DMS114 treated with DMSO at 0.1 percent for 48 hours (cell line): ENCODE measurements around the gene CCDC86.
A peak's percentile ranks its signal among the peaks of the same experiment; 100 is the strongest.
"Not testable (repeated sequence)": the region's sequence is repeated elsewhere in the genome, so short reads cannot be mapped to it uniquely, and the experiment has no call there.

ENCODE experiments used
- DNase-seq: peaks from one replicate; lab custom pipeline; 2025; ENCODE audit not compliant: unreplicated experiment; lab: John Stamatoyannopoulos, UW

Gene CCDC86

DNA sequence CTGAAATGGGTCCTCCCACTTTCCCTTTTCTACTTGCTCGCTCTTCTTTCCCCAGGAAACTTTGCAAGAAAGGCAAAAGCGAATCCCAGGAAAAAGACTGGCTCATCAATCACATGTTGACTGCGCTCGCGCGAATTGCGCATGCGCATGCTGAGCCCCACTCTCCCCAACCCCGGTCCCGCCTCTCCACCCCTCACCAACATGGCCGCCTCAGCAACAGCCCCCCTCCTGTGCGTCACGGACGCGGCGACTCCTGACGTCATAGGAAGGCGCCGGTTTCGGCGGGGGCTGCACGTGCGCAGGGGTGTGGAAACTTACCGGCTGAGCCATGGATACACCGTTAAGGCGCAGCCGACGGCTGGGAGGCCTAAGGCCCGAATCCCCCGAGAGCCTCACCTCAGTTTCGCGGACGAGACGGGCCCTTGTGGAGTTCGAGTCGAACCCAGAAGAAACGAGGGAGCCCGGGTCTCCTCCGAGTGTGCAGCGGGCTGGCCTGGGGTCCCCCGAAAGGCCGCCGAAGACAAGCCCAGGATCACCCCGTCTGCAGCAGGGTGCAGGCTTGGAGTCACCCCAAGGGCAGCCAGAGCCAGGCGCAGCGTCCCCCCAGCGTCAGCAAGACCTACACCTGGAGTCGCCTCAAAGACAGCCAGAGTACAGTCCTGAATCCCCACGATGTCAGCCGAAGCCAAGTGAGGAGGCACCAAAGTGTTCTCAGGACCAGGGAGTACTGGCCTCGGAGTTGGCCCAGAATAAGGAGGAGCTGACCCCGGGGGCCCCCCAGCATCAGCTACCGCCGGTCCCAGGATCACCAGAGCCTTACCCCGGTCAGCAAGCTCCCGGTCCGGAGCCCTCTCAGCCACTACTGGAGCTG, at the start of gene CCDC86:
Gene CCDC86 (plus strand): TSS at position 317 of the 871 bp plus-strand sequence. CDS start 12 bp downstream, at position 329.
- peak; percentile 84 for DNase-seq

GRCh38 chr11:60792521-60792920, 49.4 kb upstream of the CCDC86 start:
- DNase-seq, result no peak

GRCh38 chr11:60795291-60795690, 46.6 kb upstream of the CCDC86 start:
- no peak for DNase-seq

- DNase-seq, result no peak
These were observed 43.9 kb upstream of the CCDC86 start for GRCh38 chr11:60797846-60798630.

- DNase-seq, result no peak
These were observed 43.3 kb upstream of the CCDC86 start for GRCh38 chr11:60798631-60799030.

DNA sequence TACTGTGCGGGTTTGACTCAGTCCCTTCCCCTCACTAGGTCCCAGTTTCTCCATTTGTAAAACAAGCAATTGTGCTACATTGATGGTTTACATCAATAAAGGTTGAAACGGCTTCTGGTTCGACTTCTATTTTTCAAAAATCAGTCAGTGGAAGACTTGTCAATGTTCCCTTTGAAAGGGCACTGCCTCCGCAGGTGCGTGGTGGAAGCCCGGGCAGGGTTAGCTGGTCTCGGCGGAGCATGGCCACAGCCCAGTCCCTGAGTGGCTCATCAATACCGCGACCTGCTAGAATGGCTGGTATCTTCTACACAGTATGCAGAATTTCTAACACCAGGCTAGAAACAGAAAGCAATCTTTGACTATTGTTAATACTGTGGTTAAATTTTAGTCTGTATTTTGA, 40.7 kb upstream of the CCDC86 start:
- DNase-seq, result no peak

- DNase-seq, result no peak
These were observed 38.5 kb upstream of the CCDC86 start for GRCh38 chr11:60803273-60803936.

GRCh38 chr11:60809249-60809648, 32.7 kb upstream of the CCDC86 start:
- no peak for DNase-seq

- no peak for DNase-seq
These were observed 32.2 kb upstream of the CCDC86 start for GRCh38 chr11:60809691-60810090.

DNA sequence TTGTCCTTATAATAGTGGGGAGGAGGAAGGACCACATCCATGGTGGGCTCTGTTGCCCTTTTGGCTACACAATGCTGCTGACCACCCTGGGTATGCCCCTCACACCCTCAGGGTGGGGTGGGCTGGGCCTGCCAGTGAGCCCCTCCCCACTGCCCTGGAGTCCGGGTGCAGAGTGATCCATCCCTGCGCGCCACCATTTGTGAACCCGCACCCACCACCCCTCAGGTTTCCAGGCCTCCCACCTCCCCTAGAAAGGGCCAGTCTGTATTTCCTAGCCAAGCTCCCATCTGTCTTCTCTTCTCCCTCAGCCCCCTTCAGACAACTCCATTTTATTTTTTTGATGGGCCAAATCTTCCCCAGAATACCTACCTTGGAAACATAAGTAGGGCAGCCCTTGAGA, 31.8 kb upstream of the CCDC86 start:
- no peak for DNase-seq

GRCh38 chr11:60810569-60810968, 31.3 kb upstream of the CCDC86 start:
- DNase-seq, result no peak

- no peak for DNase-seq
These were observed 28.6 kb upstream of the CCDC86 start for GRCh38 chr11:60813324-60813723.

- no peak for DNase-seq
These were observed 27.8 kb upstream of the CCDC86 start for GRCh38 chr11:60814112-60814511.

- DNase-seq, result no peak
These were observed 25.2 kb upstream of the CCDC86 start for GRCh38 chr11:60816590-60817157.

GRCh38 chr11:60818057-60818456, 23.9 kb upstream of the CCDC86 start:
- no peak for DNase-seq

GRCh38 chr11:60821827-60822599, 19.9 kb upstream of the CCDC86 start:
- DNase-seq, result no peak

- DNase-seq, result not testable (repeated sequence)
These were observed 18.1 kb upstream of the CCDC86 start for GRCh38 chr11:60823745-60824306.

- no peak for DNase-seq
These were observed 16.8 kb upstream of the CCDC86 start for GRCh38 chr11:60825118-60825517.

GRCh38 chr11:60825790-60826189, 16.1 kb upstream of the CCDC86 start:
- no peak for DNase-seq

GRCh38 chr11:60830478-60831142, 11.3 kb upstream of the CCDC86 start:
- DNase-seq, result no peak
